A673 (cell line): ENCODE results near the gene HGD.

Experiments used
- EZH2 ChIP-seq: fragments of 200-600 bp; sonication (generic); IDR thresholded peaks from 2 replicates; pipeline ENCODE4 v1.6.1; 2017; ENCODE audit warnings: borderline replicate concordance, low read depth, mild to moderate bottlenecking, mixed read lengths, antibody characterized with exemption, low read length; ENCODE audit not compliant: poor library complexity, severe bottlenecking
- TF ChIP-seq, protein P1 (sequence below): fragments of 300-800, 200-600 bp; sonication (generic); conservative IDR thresholded peaks from 2 replicates; pipeline ENCODE4 v1.5.1; 2017; ENCODE audit warnings: low read depth, mild to moderate bottlenecking, antibody characterized with exemption, low read length, moderate library complexity, mixed read lengths

- TF ChIP-seq, protein P1, sequence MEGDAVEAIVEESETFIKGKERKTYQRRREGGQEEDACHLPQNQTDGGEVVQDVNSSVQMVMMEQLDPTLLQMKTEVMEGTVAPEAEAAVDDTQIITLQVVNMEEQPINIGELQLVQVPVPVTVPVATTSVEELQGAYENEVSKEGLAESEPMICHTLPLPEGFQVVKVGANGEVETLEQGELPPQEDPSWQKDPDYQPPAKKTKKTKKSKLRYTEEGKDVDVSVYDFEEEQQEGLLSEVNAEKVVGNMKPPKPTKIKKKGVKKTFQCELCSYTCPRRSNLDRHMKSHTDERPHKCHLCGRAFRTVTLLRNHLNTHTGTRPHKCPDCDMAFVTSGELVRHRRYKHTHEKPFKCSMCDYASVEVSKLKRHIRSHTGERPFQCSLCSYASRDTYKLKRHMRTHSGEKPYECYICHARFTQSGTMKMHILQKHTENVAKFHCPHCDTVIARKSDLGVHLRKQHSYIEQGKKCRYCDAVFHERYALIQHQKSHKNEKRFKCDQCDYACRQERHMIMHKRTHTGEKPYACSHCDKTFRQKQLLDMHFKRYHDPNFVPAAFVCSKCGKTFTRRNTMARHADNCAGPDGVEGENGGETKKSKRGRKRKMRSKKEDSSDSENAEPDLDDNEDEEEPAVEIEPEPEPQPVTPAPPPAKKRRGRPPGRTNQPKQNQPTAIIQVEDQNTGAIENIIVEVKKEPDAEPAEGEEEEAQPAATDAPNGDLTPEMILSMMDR = no peak
- TF ChIP-seq EZH2 = no peak
Observed at GRCh38 chr3:120601554-120601953, 80.5 kb downstream of the HGD start.
